DOHH2 (cell line): Measurements from ENCODE around the gene VAPA.
"Not testable (repeated sequence)": the region's sequence is repeated elsewhere in the genome, so short reads cannot be mapped to it uniquely, and the experiment has no call there.

Experiments used
- H3F3A ChIP-seq: fragments of 200-600 bp; sonication (generic), shearing (Covaris generic); 2 replicates; pipeline ENCODE4 v1.6.0; 2016; ENCODE audit warnings: antibody characterized with exemption, mild to moderate bottlenecking; ENCODE audit not compliant: control insufficient read depth, insufficient read depth
- H3K27ac ChIP-seq: fragments of 200-600 bp; sonication (generic); 2 replicates; pipeline ENCODE4 v1.5.1; 2014; ENCODE audit warnings: low read depth, mild to moderate bottlenecking, low read length, moderate library complexity
- H3K27me3 ChIP-seq: fragments of 200-600 bp; sonication (generic); 2 replicates; pipeline ENCODE4 v1.6.1; 2014; ENCODE audit warnings: mild to moderate bottlenecking, low read length, mixed read lengths; ENCODE audit not compliant: control insufficient read depth
- H3K36me3 ChIP-seq: fragments of 200-600 bp; sonication (generic); 2 replicates; pipeline ENCODE4 v1.6.1; 2014; ENCODE audit warnings: mild to moderate bottlenecking, low read length, moderate library complexity, mixed read lengths; ENCODE audit not compliant: control insufficient read depth
- H3K4me1 ChIP-seq: fragments of 200-600 bp; sonication (generic); 2 replicates; pipeline ENCODE4 v1.6.1; 2014; ENCODE audit warnings: mild to moderate bottlenecking, low read length, mixed read lengths; ENCODE audit not compliant: control insufficient read depth
- H3K4me2 ChIP-seq: fragments of 200-600 bp; sonication (generic); 2 replicates; pipeline ENCODE4 v1.6.0; 2014; ENCODE audit warnings: mild to moderate bottlenecking, low read length, moderate library complexity
- H3K4me3 ChIP-seq: fragments of 200-600 bp; sonication (generic); 2 replicates; pipeline ENCODE4 v1.5.1; 2014; ENCODE audit warnings: mild to moderate bottlenecking, low read length, mixed read lengths
- H3K79me2 ChIP-seq: fragments of 200-600 bp; sonication (generic); 2 replicates; pipeline ENCODE4 v1.6.1; 2014; ENCODE audit warnings: mild to moderate bottlenecking, low read length, mixed read lengths; ENCODE audit not compliant: control insufficient read depth
- H3K9me2 ChIP-seq: fragments of 200-600 bp; sonication (generic); replicated peaks from 2 replicates; pipeline ENCODE4 v1.6.1; 2014; ENCODE audit warnings: mild to moderate bottlenecking, low read length, mixed read lengths; ENCODE audit not compliant: control insufficient read depth
- H3K9me3 ChIP-seq: fragments of 200-600 bp; sonication (generic); 2 replicates; pipeline ENCODE4 v1.6.1; 2014; ENCODE audit warnings: antibody characterized with exemption, low read length, mixed read lengths; ENCODE audit not compliant: control insufficient read depth, insufficient read depth
- H4K20me1 ChIP-seq: fragments of 200-600 bp; sonication (generic); 2 replicates; pipeline ENCODE4 v1.6.0; 2014; ENCODE audit warnings: low read depth, mild to moderate bottlenecking, antibody characterized with exemption, low read length, moderate library complexity; ENCODE audit not compliant: control insufficient read depth, insufficient read depth
- CTCF ChIP-seq: fragments of 200-600 bp; sonication (generic); IDR thresholded peaks from one replicate; pipeline ENCODE4 v1.5.1; 2014; ENCODE audit warnings: antibody characterized with exemption, mild to moderate bottlenecking, low read depth, low read length; ENCODE audit not compliant: poor library complexity, severe bottlenecking
- EZH2phosphoT487 ChIP-seq: fragments of 200-600 bp; sonication (generic); IDR thresholded peaks from 2 replicates; pipeline ENCODE4 v1.6.1; 2017; ENCODE audit warnings: borderline replicate concordance, mild to moderate bottlenecking, antibody characterized with exemption, low read length, moderate library complexity, mixed read lengths

The VAPA gene

DNA sequence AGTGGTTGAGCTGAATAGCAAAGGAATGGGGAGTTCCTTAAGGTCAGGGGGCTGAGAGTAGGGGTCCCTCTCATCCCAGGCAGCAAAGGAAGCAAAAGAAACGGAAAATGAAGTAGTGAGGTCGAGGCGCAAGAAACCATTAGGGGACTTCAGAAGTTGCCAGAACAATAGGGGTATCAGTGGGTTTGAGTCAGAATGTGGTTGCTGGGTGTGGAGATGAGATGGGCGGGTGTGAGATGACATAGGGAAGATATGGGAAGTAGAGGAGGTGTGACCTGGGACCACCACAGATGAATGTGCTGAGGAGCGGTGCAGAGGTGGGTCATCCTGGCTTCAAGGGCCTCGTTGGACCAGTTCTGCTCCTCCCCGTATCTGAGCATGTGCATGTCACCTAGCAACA, 13.1 kb upstream of the VAPA start:
- H3K27me3 ChIP-seq: no peaks in the 10 kb centered on the region; the same call in 1 of the 2 replicates
- H3K79me2 ChIP-seq: no peaks in the 10 kb centered on the region
- H3K4me3 ChIP-seq: no peak overlapping the region
- no peak overlapping the region for H3K27ac ChIP-seq
- TF ChIP-seq EZH2phosphoT487: no peak
- TF ChIP-seq CTCF: no peak
- H3K9me3 ChIP-seq: no peaks in the 10 kb centered on the region
- no peak overlapping the region for H3K4me2 ChIP-seq
- H3K9me2 ChIP-seq: no peaks in the 10 kb centered on the region
- no peaks in the 10 kb centered on the region for H3K36me3 ChIP-seq
- H4K20me1 ChIP-seq: no peaks in the 10 kb centered on the region
- no peaks in the 10 kb centered on the region for H3F3A ChIP-seq
- H3K4me1 ChIP-seq: no peaks in the 10 kb centered on the region

- TF ChIP-seq EZH2phosphoT487 (no peak), CTCF (no peak)
- H3K27ac ChIP-seq: no peak overlapping the region
These were observed 12.4 kb upstream of the VAPA start for GRCh38 chr18:9901377-9901776.

GRCh38 chr18:9902264-9902663, 11.6 kb upstream of the VAPA start:
- H3K9me3 ChIP-seq, H3F3A ChIP-seq, H3K79me2 ChIP-seq, H3K4me2 ChIP-seq, H3K4me1 ChIP-seq, H3K9me2 ChIP-seq, H4K20me1 ChIP-seq, H3K27ac ChIP-seq, H3K36me3 ChIP-seq, H3K27me3 ChIP-seq, H3K4me3 ChIP-seq: not testable (repeated sequence)

More at GRCh38 chr18:9901377-9901776, 12.4 kb upstream of the VAPA start:
- Histone ChIP-seq H3K79me2 (no peaks in the 10 kb centered on the region), H3K4me3 (no peak overlapping the region), H3F3A (no peaks in the 10 kb centered on the region), H3K9me2 (no peaks in the 10 kb centered on the region), H3K9me3 (no peaks in the 10 kb centered on the region), H4K20me1 (no peaks in the 10 kb centered on the region), H3K4me1 (no peaks in the 10 kb centered on the region), H3K36me3 (no peaks in the 10 kb centered on the region), H3K27me3 (no peaks in the 10 kb centered on the region; the same call in 1 of the 2 replicates), H3K4me2 (no peak overlapping the region)

GRCh38 chr18:9902832-9903231, 11.0 kb upstream of the VAPA start:
- no peak for TF ChIP-seq CTCF
- no peak for TF ChIP-seq EZH2phosphoT487
- Histone ChIP-seq H3K79me2 (no peaks in the 10 kb centered on the region), H3F3A (no peaks in the 10 kb centered on the region), H3K4me1 (no peaks in the 10 kb centered on the region), H3K36me3 (no peaks in the 10 kb centered on the region), H4K20me1 (no peaks in the 10 kb centered on the region), H3K4me2 (no peak overlapping the region), H3K9me3 (no peaks in the 10 kb centered on the region), H3K27ac (no peak overlapping the region), H3K4me3 (no peak overlapping the region), H3K9me2 (no peaks in the 10 kb centered on the region), H3K27me3 (no peaks in the 10 kb centered on the region; the same call in 1 of the 2 replicates)
